ENCODE data around the gene TMEM52. TPM values are rescaled to one million over a fixed set of nuclear protein-coding genes. Genes with fewer than 3 reads are reported as not detected.

TMEM52 gene
- total and polyA plus RNA-seq, 2 of the 8 experiments (the other 6 are each of a cell fraction or from before 2014, with no cell fraction given): 14.6 to 30.2 TPM

GRCh38 chr1:1919304-1920056 lies 401 bp upstream of the TMEM52 start (continued):
- 0 out of 2 replicates have a peak, but pooled peaks have one; percentile 22 for TF ChIP-seq GTF2F1 (IDR thresholded peaks at IDR 0.05; ENCODE audit: borderline replicate concordance, low read depth, low read length)
- peak; percentile 12 for TF ChIP-seq HDAC6 (IDR thresholded peaks at IDR 0.05; ENCODE audit: low read depth, low read length)
- peak; percentile 56; the same call in 1 of the 2 replicates for TF ChIP-seq POLR2AphosphoS5 (IDR thresholded peaks at IDR 0.05; ENCODE audit: low read depth, low read length)
- peak; percentile 91; the same call in 1 of the 2 replicates for TF ChIP-seq SP4 (IDR thresholded peaks at IDR 0.05; ENCODE audit: low read length)
- TF ChIP-seq NANOG (IDR thresholded peaks at IDR 0.05; ENCODE audit: insufficient read depth, low read depth, low read length, poor library complexity, severe bottlenecking): no peak
- TF ChIP-seq CEBPB (IDR thresholded peaks at IDR 0.05; ENCODE audit: low read depth, low read length): no peak
- no peak for TF ChIP-seq SIRT6 (IDR thresholded peaks at IDR 0.05; ENCODE audit: low read length)
- TF ChIP-seq TAF7 (optimal IDR thresholded peaks at IDR 0.05; ENCODE audit: borderline replicate concordance, low read depth, low read length): no peak
- no peak for TF ChIP-seq ATF3 (IDR thresholded peaks at IDR 0.05; ENCODE audit: insufficient read depth, low read depth, low read length)
- no peak for TF ChIP-seq KDM4A (IDR thresholded peaks at IDR 0.05; ENCODE audit: low read depth, low read length, severe bottlenecking)
- TF ChIP-seq MAFK (IDR thresholded peaks at IDR 0.05; ENCODE audit: low read depth, low read length): no peak
- TF ChIP-seq E2F6 (IDR thresholded peaks at IDR 0.05): peak; percentile 84
- no peak for TF ChIP-seq KDM5A (IDR thresholded peaks at IDR 0.05; ENCODE audit: low read length)
- TF ChIP-seq BRCA1 (IDR thresholded peaks at IDR 0.05; ENCODE audit: low read depth, low read length): no peak
- no peak for TF ChIP-seq CBX8 (IDR thresholded peaks at IDR 0.05; ENCODE audit: borderline replicate concordance, low read depth, low read length)
- TF ChIP-seq CBX5 (IDR thresholded peaks at IDR 0.05; ENCODE audit: low read depth, low read length): no peak
- no peak for TF ChIP-seq EP300 (IDR thresholded peaks at IDR 0.05; ENCODE audit: borderline replicate concordance in 1 of 2, low read depth in 2 of 2, low read length in 2 of 2)
- no peak for TF ChIP-seq TCF12 (IDR thresholded peaks at IDR 0.05; ENCODE audit: low read depth, low read length)
- TF ChIP-seq USF2 (IDR thresholded peaks at IDR 0.05; ENCODE audit: low read length): no peak
- no peak for TF ChIP-seq GABPA (IDR thresholded peaks at IDR 0.05; ENCODE audit: borderline replicate concordance, insufficient read depth, low read length)
- no peak for TF ChIP-seq RFX5 (IDR thresholded peaks at IDR 0.05; ENCODE audit: borderline replicate concordance, low read depth, low read length)
- no peak for TF ChIP-seq JUND (IDR thresholded peaks at IDR 0.05; ENCODE audit: low read length)

Measured in H1 (cell line).